ENCODE measurements around the gene EXOSC5. TPM values are rescaled to one million over a fixed set of nuclear protein-coding genes. Genes with fewer than 3 reads are reported as not detected.

The EXOSC5 gene
- total RNA-seq, 1 donor from 2014 or later = 20.2 TPM

DNA sequence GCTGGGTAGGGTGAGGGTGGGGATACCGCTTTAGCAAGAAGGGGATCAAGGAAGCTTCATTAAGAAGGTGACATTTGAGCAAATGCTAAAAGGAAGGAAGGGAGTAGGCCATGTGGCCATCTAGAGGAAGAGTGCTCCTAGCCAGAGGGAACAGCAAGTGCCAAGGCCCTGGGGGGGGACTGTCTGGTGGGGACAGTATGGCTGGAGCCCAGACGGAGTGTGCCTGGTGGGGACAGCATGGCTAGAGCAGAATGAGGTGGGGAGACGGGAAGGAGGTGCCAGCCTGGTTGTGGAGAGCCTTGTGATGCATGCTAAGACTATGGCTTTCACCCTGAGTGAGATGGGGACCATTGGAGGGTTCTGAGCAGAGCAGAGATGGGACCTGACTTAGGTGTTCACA, 41.4 kb downstream of the EXOSC5 start:
- H3K9me3 Mint-ChIP-seq = no peaks in the 10 kb centered on the region
- TF ChIP-seq CTCF (conservative IDR thresholded peaks at IDR 0.05) = no peak
- H3K4me1 Mint-ChIP-seq (ENCODE audit: unreplicated experiment) = peaks cover 18% of the 10 kb centered on the region
- H3K4me3 Mint-ChIP-seq = peak overlapping the region; percentile 76
- H3K27ac Mint-ChIP-seq = peak overlapping the region; percentile 32
- H3K27me3 Mint-ChIP-seq = peaks cover 35% of the 10 kb centered on the region
- no peak for DNase-seq (ENCODE audit: extremely low spot score, unreplicated experiment)
- peaks cover 5% of the 10 kb centered on the region for H3K36me3 Mint-ChIP-seq

DNA sequence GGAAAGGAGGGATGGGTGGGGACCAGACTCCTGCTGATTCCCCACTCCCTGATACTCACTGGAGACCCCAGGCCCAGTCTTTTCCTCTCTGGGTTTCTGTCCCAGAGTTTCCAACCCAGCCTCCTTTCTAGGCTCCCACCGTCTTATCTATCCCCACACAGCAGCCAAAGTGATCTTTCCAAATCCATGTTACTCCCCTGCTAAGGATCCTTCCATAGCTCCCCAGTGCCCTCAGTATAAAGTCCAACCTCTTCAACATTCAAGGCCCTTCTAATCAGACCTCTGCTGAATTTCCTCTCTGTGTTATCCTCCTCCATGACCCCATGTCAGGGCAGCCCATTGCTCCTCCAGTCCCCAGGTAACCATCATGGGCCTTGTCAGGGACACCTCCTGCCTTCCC, 42.1 kb downstream of the EXOSC5 start:
- DNase-seq (ENCODE audit: extremely low spot score, unreplicated experiment) = no peak
- no peak for TF ChIP-seq CTCF (conservative IDR thresholded peaks at IDR 0.05)
- peaks cover 20% of the 10 kb centered on the region for H3K4me1 Mint-ChIP-seq (ENCODE audit: unreplicated experiment)
- H3K4me3 Mint-ChIP-seq = peak overlapping the region; percentile 76
- H3K27ac Mint-ChIP-seq = peak overlapping the region; percentile 32
- H3K36me3 Mint-ChIP-seq = peaks cover 5% of the 10 kb centered on the region
- peaks cover 42% of the 10 kb centered on the region for H3K27me3 Mint-ChIP-seq
- no peaks in the 10 kb centered on the region for H3K9me3 Mint-ChIP-seq

DNA sequence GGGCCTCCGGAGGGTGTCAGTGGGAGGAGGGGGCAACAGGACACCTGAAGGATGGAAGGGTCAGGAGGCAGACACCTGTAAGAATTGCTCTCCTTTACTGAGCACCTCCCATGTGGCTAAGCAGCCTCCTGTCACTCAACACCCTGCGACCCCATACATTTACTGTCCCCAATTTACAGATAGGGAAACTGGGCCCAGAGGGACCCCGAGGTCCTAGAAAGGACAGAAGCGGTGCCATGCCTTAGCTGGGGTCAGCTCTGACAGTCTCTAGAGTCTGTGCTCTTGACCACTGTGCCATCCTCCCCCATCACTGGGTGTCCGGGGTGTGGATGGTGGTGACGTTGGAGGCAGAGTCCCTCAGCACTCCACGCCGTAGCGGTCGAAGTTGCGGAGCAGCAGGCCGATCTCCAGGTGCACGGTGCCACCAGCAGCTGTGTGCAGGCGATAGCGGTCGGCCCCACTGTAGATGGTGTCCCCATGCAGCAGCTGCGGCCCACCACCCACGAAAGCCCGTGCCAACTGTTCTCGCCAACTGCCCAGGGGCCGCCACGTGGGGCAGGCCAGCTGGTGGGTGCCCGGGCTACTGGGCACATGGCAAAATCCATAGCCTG, 42.7 kb downstream of the EXOSC5 start:
- Mint-ChIP-seq H3K27ac (no peak overlapping the region), H3K4me3 (peak overlapping the region; percentile 84)

DNA sequence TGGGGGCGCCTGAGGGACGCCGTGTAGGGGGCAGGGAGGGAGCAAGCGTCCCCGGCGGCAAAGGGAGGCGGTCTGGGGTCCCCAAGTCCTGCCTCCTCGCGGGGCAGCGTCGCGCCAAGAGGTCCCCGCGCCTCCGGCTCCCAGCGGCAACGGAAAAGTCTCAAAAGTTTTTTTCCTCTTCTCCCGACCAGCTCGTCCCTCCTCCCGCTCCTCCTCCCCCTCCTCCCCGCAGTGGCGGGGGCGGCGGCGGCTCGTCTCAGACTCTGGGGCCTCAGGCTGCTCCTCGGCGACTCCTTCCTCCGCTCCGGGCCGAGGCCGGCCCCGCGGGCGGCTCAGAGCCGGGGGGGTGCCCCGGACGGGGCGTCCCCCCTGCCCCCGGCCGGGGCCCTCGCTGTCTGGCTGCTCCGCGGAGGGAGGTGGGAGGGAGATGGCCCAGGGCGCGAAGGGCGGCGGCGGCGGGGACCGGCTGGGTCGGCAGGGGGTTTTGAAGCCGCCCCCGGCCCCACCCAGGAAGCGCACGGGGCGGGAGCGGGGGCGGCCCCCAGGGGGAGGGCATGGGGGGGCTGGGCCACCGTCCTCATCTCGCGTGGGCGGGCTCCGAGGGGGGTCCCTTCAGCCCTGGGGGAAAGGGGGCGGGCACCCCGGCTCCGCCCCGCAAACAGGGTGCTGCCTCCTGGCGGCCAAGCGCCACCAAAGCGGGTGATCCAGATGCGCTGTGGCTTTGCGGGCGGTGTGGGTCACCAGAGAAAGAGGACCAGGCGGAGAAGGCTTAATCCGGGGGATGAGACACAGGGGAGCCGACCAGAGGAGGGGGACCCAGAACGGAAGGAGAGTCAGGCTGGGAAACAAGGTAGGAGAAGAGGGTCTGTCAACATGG, 43.5 kb downstream of the EXOSC5 start, which contains the start of gene TGFB1:
TSS of gene TGFB1 (minus strand) at position 457 of the 877 bp plus-strand sequence. CDS start 878 bp downstream, outside the sequence.
- Mint-ChIP-seq H3K9me3 (no peaks in the 10 kb centered on the region), H3K27ac (no peak within 1 kb of the TSS), H3K36me3 (peaks cover 5% of the 10 kb centered on the region), H3K4me1 (ENCODE audit: unreplicated experiment) (peaks cover 20% of the 10 kb centered on the region), H3K27me3 (peaks cover 55% of the 10 kb centered on the region), H3K4me3 (peak within 1 kb of the TSS; percentile 90)
- TF ChIP-seq CTCF (conservative IDR thresholded peaks at IDR 0.05) = peak; percentile 93
- DNase-seq (ENCODE audit: extremely low spot score, unreplicated experiment) = peak; percentile 80

More for the DNA sequence above, 42.7 kb downstream of the EXOSC5 start:
- Mint-ChIP-seq H3K9me3 (no peaks in the 10 kb centered on the region), H3K36me3 (peaks cover 5% of the 10 kb centered on the region), H3K4me1 (ENCODE audit: unreplicated experiment) (peaks cover 20% of the 10 kb centered on the region), H3K27me3 (peaks cover 48% of the 10 kb centered on the region)
- DNase-seq (ENCODE audit: extremely low spot score, unreplicated experiment) = no peak
- TF ChIP-seq CTCF (conservative IDR thresholded peaks at IDR 0.05) = peak; percentile 19

- Mint-ChIP-seq H3K27ac (no peak overlapping the region), H3K9me3 (no peaks in the 10 kb centered on the region), H3K4me3 (peak overlapping the region; percentile 90), H3K4me1 (ENCODE audit: unreplicated experiment) (peaks cover 20% of the 10 kb centered on the region), H3K27me3 (peaks cover 59% of the 10 kb centered on the region), H3K36me3 (peaks cover 5% of the 10 kb centered on the region)
- peak; percentile 76 for DNase-seq (ENCODE audit: extremely low spot score, unreplicated experiment)
- peak; percentile 33 for TF ChIP-seq CTCF (conservative IDR thresholded peaks at IDR 0.05)
Measured at GRCh38 chr19:41352609-41353465, 44.3 kb downstream of the EXOSC5 start.
